DMS53 (cell line): ENCODE measurements around the gene ATP11C.
"Not testable (repeated sequence)": the region's sequence is repeated elsewhere in the genome, so short reads cannot be mapped to it uniquely, and the experiment has no call there.

Experiments
- DNase-seq: peaks from one replicate; lab custom pipeline; 2025; lab: John Stamatoyannopoulos, UW

Gene ATP11C

DNA sequence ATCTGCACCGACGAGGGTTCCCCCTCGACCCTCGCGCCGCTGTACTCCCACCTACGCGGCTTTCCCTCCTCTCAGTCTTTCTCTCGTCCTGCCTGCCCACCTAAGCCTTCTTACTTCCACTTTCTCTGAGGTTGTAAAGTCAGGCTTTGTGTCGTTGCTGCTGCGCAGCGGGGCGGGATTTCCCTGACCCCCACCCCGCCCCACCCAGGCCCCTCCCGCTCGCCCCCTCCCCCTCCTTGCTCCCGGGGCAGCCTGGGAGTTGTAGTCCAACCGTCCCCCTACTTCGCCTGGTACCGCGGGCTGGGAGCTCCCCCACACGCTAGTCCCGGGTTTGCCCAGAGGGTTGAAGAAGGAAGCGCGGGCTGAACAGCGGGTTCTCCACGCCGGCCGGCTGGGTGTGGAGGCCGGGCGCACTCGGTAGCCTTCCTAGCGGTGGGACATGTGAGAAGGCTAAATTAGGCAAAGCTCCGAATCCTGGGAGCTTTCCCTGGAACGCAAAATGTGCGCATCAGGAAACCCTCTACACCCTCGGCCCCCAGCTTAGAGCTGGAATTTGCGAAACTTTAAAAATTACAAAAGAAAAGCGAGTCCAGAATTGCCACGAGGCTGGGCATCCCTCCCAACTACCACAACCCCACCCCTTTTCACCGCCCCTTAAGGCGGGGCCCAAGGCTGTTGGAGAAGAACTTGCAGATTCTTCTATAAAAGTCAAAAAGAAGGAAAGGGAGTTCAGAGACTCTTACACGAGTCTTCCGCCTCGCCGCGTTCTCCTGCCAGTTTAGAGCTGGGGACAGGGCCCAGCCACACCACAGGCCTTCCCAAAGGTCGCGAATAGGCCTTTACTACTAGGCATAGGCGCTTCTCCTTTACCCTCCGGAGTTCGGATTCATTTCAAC lies at the start of gene ATP11C:
TSS of gene ATP11C (minus strand) at position 153 of the 896 bp plus-strand sequence. CDS start 1,011 bp downstream, outside the sequence.
- DNase-seq, result peak; percentile 95

DNA sequence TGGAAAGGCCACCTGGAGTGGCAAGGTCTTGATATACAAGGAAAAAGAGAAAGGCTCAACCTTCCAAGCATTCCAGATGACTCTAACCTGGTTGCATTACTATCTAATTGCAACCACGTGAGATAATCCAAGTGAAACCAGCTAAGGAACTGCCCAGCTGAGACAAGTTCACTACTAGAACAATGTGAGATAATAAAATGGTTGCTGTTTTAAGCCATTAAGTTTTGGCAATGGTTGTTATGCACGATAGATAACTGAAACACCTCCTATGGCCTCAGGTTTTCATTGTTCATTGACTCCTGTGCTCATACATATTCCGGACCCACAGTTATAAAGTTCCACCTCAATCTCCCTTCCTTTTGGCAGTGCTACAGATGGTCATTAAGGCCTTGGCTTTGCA lies 41.6 kb upstream of the ATP11C start:
- no peak for DNase-seq

DNA sequence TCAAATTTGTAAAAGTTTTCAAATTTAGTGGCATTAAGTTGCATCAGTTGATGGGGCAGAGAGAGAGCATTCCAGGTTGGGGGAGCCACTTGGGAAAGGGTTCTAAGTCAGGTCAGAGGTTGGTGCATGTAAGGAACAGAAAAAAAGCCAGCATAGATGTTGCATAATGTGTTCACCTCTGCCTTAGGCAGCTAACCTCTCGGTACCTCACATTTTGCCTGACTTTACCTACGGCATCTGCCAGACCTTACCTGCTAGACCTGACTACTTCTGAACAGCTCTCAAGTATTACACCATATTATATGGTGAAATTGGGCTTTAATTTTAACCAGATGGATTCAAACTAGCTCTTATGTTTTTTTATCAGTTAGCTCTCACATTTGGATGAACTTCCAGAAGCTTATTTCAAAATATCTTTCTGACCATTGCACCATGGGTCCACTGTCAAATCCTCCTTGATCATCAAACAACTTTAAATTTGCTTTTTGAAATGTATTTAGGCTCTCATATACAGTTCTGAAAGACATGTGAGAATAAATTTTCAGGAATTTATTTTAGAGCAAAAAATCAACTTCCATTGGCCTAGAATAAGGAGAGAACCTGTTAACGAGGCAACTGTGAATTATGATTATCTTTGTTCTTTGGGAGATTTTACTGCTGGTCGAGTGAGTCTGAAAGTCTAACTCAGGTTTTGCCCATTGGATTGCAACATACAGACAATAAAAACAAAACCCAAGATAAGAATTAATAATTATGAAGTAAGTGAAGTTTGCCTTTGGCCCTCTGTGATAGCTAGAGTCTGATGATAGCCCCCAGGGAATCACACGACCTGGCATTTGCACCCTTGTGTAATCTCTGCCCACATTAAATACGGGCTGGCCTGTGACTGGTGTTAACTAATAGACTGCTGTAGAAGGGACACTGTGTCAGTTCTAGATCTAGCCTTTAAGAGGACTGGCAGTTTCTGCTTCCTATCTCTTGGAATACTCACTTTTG lies 40.1 kb upstream of the ATP11C start:
- DNase-seq, result no peak

DNA sequence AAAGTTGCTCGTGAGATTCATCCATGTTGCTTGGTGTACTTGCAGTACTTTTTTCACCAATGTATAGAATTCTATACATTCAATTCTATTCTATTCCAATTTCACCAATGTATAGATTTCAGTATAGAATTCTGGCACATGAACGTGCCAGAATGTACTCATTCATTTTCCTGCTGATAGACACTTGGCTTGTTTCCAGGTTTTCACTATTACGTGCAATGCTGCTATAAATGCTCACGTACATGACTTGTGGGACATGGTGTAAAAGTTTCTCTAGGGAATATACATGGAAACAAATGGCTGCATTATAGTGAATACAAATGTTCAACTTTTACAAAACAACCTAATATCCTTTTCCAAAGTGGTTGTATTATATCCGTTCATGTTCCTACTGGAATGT lies 39.3 kb upstream of the ATP11C start:
- DNase-seq, result no peak

DNA sequence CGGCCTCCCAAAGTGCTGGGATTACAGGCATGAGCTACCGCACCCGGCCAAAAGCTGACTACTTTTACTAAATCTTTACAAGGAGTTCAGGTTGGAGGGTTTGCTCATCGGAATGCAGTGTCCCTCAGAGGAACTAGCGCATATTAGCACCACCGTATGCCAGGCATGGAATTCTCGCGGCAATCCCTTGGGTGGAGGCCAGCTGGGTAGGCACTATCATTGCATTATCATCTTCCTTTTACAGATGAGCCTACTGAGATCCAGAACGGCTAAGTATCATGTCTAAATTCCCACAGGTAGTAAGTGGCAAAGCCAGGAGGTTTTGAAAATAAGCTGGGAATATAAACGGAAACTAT lies 38.5 kb upstream of the ATP11C start:
- peak; percentile 7 for DNase-seq

DNA sequence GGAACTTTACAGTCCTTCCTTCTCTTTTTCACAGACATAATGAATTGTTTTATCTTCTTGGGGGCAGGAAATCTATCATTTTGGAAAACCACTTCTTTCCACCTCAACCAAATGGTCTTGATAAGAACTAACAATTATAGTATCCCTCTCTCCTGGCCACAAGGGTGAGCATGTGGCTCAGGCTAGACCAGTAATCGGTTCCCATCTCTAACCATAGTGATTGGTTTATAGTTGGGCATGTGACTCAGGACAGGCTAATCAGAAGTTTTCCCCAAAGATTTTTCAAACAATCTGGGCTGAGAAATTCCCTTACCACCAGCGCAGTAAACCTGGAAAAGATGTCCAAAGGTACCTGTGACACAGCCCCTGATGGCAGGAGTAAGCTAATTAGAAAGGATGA lies 36.4 kb upstream of the ATP11C start:
- no peak for DNase-seq

DNA sequence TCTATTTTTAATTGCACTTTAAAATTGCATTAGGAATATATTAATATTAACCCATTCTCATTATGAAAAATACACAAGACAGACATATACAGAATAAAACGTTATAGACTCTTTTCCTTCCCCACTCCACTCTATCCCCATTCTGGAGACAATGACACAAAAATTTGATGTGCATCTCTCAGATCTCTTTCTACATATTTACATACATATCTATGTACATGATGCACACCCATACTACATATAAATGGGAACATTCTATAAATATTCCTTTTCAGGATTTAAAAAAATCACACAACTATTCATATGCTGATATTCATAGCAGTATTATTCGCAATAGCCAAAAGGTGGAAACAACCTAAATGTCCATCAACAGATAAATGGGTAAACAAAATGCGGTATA lies 34.9 kb upstream of the ATP11C start:
- no peak for DNase-seq

DNA sequence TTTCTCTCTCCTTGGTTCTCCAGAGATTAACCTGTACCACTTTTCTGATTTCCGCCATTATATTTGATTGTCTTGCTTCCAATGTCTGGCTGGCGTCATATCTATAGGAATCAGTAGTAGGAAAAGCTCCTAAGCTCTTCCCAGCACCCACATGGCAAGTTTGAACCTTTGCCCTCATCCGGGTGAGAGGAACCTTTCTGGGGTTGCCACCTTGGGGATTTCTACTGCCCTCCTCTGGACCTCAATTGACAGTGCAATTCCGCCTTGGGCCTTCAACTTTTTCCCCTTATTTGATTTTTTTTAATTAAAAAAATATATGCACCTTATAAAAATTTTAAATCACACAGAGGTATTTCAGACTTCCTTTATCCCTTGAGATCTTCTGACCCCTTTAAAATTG lies 34.4 kb upstream of the ATP11C start:
- DNase-seq, result peak; percentile 48

DNA sequence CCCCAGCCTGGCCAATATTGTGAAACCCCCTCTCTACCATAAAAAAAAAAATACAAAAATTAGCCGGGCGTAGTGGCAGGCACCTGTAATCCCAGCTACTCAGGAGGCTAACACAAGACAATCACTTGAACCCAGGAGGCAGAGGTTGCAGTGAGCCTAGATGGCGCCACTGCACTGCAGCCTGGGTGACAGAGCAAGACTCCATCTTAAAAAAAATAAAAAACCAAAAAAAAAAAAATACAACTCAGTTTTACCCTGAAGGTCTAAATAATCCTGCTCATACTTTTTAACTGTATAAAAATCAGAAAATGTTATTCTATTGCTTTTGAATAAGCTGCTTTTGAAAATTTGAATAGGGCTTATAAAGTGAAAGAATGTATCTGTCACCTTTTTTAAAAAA lies 33.3 kb upstream of the ATP11C start:
- DNase-seq, result peak; percentile 33

DNA sequence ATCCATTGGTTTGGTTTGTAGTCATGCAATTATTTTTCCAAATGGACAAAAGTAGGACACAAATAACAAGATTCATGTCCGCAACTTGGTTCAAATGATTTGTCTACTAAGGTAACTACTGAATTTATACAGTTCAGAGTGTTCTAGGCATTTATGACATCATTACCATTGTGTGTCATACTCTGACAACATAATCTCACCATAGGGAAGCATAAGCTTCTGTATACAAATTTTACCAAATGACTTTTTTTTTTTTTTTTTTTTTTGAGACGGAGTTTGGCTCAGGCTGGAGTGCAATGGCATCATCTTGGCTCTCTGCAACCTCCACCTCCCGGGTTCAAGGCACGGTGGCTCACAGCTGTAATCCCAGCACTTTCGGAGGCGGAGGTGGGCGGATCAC lies 32.6 kb upstream of the ATP11C start, which contains the start of gene CXorf66:
TSS of gene CXorf66 (minus strand) at position 101 of the 400 bp plus-strand sequence. CDS start at position 76, 25 bp downstream.
- DNase-seq, result no peak

DNA sequence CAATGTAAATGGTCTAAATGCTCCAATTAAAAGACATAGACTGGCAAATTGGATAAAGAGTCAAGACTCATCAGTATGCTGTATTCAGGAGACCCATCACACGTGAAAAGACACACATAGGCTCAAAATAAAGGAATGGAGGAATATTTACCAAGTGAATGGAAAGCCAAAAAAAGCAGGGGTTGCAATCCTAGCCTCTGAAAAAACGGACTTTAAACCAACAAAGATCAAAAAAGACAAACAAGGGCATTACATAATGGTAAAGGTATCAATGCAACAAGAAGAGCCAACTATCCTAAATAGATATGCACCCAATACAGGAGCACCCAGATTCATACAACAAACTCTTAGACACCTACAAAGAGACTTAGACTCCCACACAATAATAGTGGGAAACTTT lies 28.2 kb upstream of the ATP11C start:
- not testable (repeated sequence) for DNase-seq

DNA sequence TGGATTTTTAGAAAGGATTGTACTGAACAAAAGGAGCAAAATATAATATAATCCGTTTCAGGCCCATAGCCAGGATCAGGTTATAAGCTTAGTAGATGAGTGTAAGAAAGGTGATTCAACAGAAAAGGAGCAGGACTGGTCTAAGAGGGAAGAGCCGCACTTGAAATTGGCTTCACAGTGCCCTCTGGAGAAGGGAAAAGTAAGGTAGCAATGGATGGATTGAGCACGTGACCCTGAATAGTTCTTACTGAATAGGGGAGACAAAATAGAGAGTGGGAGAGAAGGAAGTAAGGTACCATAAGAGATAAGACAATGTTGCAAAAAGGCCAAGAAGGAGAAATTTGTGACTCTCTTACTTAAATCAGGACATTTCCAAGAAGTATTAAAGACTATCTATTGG lies 16.9 kb upstream of the ATP11C start:
- no peak for DNase-seq

DNA sequence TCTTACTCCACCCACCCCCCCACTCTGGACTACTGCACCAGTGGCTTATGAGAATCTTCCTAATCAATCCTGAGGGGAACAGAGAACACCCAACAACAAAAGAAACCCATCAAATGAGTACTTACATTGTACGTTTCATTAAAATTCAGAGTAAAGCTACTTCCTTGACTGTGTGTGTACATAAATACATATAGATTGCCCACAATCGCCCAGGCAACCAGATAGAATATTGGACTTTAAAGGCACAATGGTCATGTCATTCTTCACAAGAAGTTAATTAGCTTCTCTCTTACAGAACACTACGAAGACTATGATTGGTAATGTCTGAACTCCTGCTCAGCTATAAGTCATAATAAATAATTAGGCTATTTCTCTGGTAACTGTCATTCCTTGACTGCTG lies 12.2 kb upstream of the ATP11C start:
- DNase-seq, result no peak

DNA sequence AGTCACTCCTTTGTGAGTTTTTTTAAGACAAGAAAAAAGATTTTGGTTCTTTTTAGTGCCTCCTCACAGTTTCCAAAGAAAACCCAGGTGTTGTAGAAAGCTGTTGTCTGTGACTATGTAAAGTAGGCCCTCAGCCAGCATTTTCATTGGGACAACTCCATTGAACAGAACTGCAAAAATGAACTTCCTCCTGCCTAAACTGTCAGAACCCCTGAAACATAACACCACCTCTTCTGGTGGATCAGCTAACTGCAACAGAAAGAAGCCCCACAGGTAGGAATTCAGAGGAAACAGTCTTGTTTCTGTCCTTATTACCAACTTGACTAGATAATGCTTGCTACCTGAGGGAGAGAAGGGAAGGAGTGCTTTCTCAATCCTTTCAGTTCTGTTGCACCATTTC lies 3.4 kb upstream of the ATP11C start:
- DNase-seq, result peak; percentile 6

DNA sequence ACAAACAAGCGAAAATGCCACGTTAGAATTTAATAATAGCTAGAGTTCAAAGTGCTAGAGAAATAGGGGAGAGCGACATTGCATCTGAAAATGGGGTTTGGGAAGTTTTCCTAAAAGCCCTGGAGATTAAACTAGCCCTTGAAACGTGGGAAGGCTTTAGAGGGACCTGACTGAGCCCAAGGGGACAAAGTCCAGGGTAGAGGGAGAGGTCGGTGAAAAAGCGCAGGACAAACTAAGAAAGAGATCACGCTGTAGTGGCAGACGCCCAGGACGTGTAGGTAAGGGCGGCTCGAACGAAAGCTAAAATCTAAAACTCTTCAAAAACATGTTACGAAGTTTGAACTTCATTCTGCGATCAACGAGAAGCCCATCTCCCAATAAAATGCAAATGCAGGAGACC lies 1.1 kb upstream of the ATP11C start:
- peak; percentile 44 for DNase-seq

DNA sequence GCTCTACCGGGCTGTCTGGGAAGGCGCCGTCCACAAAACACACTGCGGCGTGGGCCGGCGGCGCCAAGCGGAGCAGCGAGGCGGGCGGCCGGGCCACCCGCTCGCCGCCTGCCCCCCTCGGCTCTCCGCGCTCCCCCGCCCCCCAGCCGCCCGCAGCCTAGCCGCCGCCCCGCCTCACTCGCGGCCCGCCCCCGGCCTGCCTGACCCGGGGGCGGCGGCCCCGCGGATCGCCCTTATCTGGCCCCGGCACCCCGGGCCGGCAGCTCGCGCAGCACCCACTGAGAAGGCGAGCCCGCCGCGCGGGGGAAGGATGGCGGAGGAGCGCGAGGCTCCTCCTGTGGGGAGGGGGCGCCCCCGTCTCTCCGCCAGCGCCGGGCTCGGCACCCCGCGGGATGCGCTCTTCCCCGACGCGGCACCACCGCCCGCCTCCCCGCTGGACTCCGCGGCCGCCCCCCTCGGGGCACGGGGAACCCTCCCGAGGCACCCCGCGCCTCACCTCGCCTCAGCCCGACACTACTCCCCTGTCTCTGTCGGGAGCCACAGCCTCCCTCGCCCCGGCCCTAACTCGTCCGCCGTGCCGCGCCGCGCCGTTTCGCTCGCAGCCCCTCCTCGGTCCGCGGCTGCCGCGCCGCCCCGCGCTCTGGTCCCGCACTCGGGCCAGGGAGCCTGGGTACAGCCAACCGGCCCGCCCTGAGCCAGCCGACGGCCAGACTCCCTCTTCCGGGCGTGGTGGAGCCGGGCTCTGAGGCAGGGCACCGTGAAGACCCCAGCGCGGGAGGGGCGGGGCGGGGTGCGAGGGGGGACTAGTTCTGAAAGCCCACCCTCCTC lies 566 bp downstream of the ATP11C start:
- DNase-seq, result peak; percentile 74

DNA sequence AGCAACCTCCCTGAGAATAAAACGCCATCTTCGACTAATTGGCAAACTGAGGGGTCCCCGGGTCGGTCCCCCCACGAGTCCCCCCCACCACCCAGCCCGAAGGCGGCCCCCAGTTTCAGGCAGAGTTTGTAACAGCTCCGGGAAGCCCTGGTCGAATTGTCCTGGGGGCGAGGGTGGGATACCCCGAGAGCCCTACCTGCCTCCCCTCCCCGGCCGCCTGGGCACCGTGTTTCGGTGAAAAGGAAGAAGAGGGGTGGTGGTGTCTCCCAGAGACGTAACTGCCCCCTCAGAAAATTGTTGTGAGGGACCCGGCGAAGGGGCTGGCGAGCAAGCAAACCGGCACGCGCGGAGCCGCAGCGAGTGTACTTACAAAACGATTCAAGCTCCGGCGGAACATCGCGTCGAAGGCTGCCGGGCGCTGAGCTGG lies 1.2 kb downstream of the ATP11C start:
- no peak for DNase-seq

DNA sequence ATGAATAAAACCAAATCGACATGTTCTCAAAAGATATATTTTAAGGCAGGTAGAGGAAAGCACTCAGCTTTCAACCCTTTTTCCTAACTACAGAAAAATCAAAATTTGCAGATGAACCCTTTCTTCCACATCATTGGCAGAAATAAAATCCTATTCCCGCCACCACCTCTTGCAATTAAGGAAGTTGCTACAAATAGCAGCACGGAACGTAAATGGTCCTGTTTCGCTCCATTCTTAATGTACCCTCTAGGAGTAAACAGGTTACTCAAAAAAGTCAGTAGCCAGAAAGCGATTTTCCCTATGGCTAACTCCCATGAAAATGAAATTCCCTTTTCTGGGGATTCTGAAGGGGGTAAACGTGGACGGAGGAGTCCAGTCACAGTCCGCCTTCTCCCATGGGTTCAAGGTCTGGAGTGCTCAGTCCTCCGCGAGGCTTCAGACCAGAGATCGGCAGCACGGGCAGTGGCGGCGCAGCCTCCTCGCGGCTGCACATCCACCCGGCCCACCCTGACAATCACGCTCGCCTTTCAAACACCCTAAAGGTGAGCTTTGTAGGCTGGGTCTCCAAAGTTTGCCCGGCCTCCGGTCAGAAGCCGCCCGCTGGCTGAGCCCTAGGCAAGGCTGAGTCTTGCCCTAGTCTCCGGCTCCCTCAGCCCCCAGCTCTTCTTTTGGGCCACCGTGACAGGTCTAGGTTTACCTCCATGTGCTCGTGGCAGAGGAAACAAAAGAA lies 1.8 kb downstream of the ATP11C start:
- DNase-seq, result peak; percentile 57

DNA sequence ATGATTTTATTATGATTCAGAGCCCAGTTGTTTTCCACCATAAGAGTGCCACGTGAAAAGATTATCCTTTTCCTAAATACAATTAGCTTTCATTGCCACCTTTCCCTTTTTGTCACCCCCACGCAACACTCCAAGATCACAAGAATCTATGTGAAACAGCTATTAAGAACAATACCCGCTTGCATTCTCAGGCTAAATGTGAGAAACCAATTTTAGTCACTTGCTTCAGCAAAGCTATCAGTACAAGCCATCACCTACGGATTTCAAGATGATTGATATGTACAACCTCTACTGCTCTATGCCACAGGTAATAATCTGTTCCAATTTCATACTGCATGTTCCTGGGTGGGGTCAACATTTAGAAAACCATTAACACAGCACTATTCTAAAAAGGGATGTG lies 2.5 kb downstream of the ATP11C start:
- no peak for DNase-seq

DNA sequence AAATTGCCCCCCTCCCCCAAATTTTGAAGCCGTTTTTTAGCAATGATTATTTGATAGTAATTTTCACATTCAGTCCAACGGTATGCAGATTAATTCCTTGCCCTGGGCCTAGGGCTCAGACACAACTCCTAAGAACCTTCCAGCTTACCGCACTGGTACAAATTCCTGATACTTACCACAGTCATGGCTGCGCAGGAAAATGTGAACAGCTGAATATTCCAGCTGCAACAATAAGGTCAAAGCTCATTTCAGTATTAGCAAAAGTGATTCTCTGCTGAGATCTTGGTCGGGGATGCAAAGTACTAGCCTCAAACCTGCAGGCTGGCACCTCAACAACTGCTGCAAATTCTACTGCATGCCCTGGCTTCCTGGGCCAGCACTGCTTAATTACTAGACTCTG lies 3.0 kb downstream of the ATP11C start:
- DNase-seq, result no peak

DNA sequence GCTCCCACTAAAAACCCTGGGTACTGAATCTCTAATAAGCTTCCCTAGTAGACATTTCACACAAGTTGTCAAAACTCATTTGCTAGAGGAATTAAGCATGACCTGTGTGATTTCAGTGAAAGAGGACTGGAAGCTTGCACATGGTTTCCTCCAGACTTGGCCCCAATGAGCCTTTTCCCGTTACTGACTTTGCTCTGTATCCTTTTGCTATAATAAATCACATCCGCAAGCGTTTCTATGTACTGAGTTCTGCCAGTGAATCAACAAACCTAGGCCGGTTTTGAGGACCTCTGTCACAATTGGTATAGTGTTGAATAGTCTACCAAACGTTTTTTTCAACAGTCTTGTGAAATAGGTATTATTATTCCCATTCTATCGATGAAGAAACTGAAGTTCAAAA lies 8.2 kb downstream of the ATP11C start:
- no peak for DNase-seq
